Body of pancreas (tissue), 4 donors: ENCODE data around the gene ETS1.

Experiments
- CTCF ChIP-seq, 7 experiments: fragments of 450-650 bp in 4 of 7; fragments of 200-600 bp in 3 of 7; sonication (generic) in 3 of 7; IDR thresholded peaks; one replicate each; pipeline ENCODE4 v1.5.1; 2016 to 2019; ENCODE audit warnings: antibody characterized with exemption in 7 of 7
- POLR2A ChIP-seq, 3 donors: fragments of 450-650 bp; IDR thresholded peaks; one replicate each; pipeline ENCODE4 v1.6.1; 2016; ENCODE audit warnings: antibody characterized with exemption in 3 of 3, mild to moderate bottlenecking in 2 of 3

GRCh38 chr11:128468111-128468510 is 119.2 kb downstream of the ETS1 start:
- TF ChIP-seq CTCF (IDR thresholded peaks at IDR 0.05) (no peak), POLR2A (IDR thresholded peaks at IDR 0.05) (no peak)
